ENCODE measurements around the gene NAA50.

Gene NAA50

DNA sequence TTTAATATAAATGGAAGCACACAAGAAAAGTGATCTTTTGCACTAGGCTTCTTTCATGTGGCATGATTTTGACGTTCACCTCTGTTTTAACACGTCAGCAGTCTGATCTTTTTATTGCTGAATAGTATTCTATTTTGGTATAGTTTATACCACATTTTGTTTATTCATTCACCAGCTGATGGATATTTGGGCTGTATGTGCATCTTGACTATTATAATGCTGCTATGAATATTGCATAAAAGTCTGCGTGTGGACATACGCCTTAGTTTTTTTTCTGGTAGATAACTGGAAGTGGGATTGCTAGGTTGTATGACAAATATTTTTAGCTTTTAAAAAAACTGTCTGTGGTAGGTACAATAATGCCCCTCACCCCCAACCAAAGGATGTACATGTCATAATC lies 14.4 kb downstream of the NAA50 start:
- no peaks in the 10 kb centered on the region for H3K27me3 ChIP-seq (ENCODE audit: control insufficient read depth in 3 of 3, insufficient read depth in 3 of 3, low read depth in 1 of 3, low read length in 3 of 3)
- no peak overlapping the region for H3K4ac ChIP-seq (ENCODE audit: low read length)
- H2AK5ac ChIP-seq (ENCODE audit: low read depth, low read length), result no peak overlapping the region
- no peaks in the 10 kb centered on the region for H3K9me3 ChIP-seq (replicated peaks in 1 of 2; ENCODE audit: control insufficient read depth in 2 of 2, insufficient read depth in 1 of 2, low read depth in 1 of 2, low read length in 2 of 2)
- H3K23ac ChIP-seq (ENCODE audit: low read depth, low read length, poor library complexity), result no peak overlapping the region
- H3K4me3 ChIP-seq (ENCODE audit: low read length in 2 of 2), result no peak overlapping the region
- H3K27ac ChIP-seq (replicated peaks; ENCODE audit: low read length), result no peak overlapping the region
- no peak for DNase-seq (ENCODE audit: low spot score)
- H2BK120ac ChIP-seq (ENCODE audit: low read depth, low read length), result no peak overlapping the region
- H3K36me3 ChIP-seq (replicated peaks in 1 of 2; ENCODE audit: control insufficient read depth in 2 of 2, insufficient read depth in 2 of 2, low read length in 2 of 2), result peaks cover 2 to 68% of the 10 kb centered on the region in 2 donors
- H2AFZ ChIP-seq (ENCODE audit: low read length), result no peak overlapping the region
- H3K79me1 ChIP-seq (ENCODE audit: low read depth, low read length), result peaks cover 5% of the 10 kb centered on the region
- H3K4me2 ChIP-seq (ENCODE audit: insufficient read depth, low read length, poor library complexity, severe bottlenecking), result no peak overlapping the region
- H3K9ac ChIP-seq (ENCODE audit: low read depth, low read length, poor library complexity), result no peak overlapping the region
- no peaks in the 10 kb centered on the region for H3K4me1 ChIP-seq (ENCODE audit: control insufficient read depth in 2 of 2, insufficient read depth in 1 of 2, low read depth in 1 of 2, low read length in 2 of 2)
- no peak overlapping the region for H2BK15ac ChIP-seq (ENCODE audit: low read length)
- no peak overlapping the region for H4K8ac ChIP-seq (ENCODE audit: low read depth, low read length)
- no CpG with 5 or more reads among the region's 4 CpGs for WGBS, 2 donors (ENCODE audit: extremely low coverage in 2 of 2, insufficient read length in 2 of 2, insufficient replicate concordance in 1 of 2)
- no peak overlapping the region for H2BK5ac ChIP-seq (ENCODE audit: low read length)
- H4K91ac ChIP-seq (ENCODE audit: low read depth, low read length, poor library complexity), result no peak overlapping the region
- H3K18ac ChIP-seq (ENCODE audit: low read length), result no peak overlapping the region
- no peak overlapping the region for H2BK12ac ChIP-seq (ENCODE audit: low read length)
- no peak overlapping the region for H3K14ac ChIP-seq (ENCODE audit: low read length)

GRCh38 chr3:113730550-113730949 lies 15.5 kb downstream of the NAA50 start:
- H4K91ac ChIP-seq (ENCODE audit: low read depth, low read length, poor library complexity), result no peak overlapping the region
- H2BK5ac ChIP-seq (ENCODE audit: low read length), result no peak overlapping the region
- H3K4me2 ChIP-seq (ENCODE audit: insufficient read depth, low read length, poor library complexity, severe bottlenecking), result no peak overlapping the region
- no peak overlapping the region for H2BK15ac ChIP-seq (ENCODE audit: low read length)
- H2AFZ ChIP-seq (ENCODE audit: low read length), result no peak overlapping the region
- no peak overlapping the region for H2AK5ac ChIP-seq (ENCODE audit: low read depth, low read length)
- no peak overlapping the region for H3K9ac ChIP-seq (ENCODE audit: low read depth, low read length, poor library complexity)
- no peak overlapping the region for H3K4me3 ChIP-seq (ENCODE audit: low read length in 2 of 2)
- no peak overlapping the region for H2BK120ac ChIP-seq (ENCODE audit: low read depth, low read length)
- no CpG with 5 or more reads among the region's 1 CpG for WGBS, 2 donors (ENCODE audit: extremely low coverage in 2 of 2, insufficient read length in 2 of 2, insufficient replicate concordance in 1 of 2)
- H4K8ac ChIP-seq (ENCODE audit: low read depth, low read length), result no peak overlapping the region
- no peak overlapping the region for H3K14ac ChIP-seq (ENCODE audit: low read length)
- no peak overlapping the region for H3K27ac ChIP-seq (replicated peaks; ENCODE audit: low read length)
- H3K4me1 ChIP-seq (ENCODE audit: control insufficient read depth in 2 of 2, insufficient read depth in 1 of 2, low read depth in 1 of 2, low read length in 2 of 2), result no peaks in the 10 kb centered on the region
- no peaks in the 10 kb centered on the region for H3K27me3 ChIP-seq (ENCODE audit: control insufficient read depth in 3 of 3, insufficient read depth in 3 of 3, low read depth in 1 of 3, low read length in 3 of 3)
- H2BK12ac ChIP-seq (ENCODE audit: low read length), result no peak overlapping the region
- no peak overlapping the region for H3K18ac ChIP-seq (ENCODE audit: low read length)
- H3K9me3 ChIP-seq (replicated peaks in 1 of 2; ENCODE audit: control insufficient read depth in 2 of 2, insufficient read depth in 1 of 2, low read depth in 1 of 2, low read length in 2 of 2), result no peaks in the 10 kb centered on the region
- no peak overlapping the region for H3K4ac ChIP-seq (ENCODE audit: low read length)
- no peak overlapping the region for H3K23ac ChIP-seq (ENCODE audit: low read depth, low read length, poor library complexity)
- H3K36me3 ChIP-seq (replicated peaks in 1 of 2; ENCODE audit: control insufficient read depth in 2 of 2, insufficient read depth in 2 of 2, low read length in 2 of 2), result peaks cover 2 to 74% of the 10 kb centered on the region in 2 donors
- H3K79me1 ChIP-seq (ENCODE audit: low read depth, low read length), result peaks cover 5% of the 10 kb centered on the region
- no peak for DNase-seq (ENCODE audit: low spot score)

GRCh38 chr3:113728661-113729060 lies 17.4 kb downstream of the NAA50 start:
- no peak for DNase-seq (ENCODE audit: low spot score)
- Histone ChIP-seq H3K4ac (ENCODE audit: low read length) (no peak overlapping the region), H3K9me3 (replicated peaks in 1 of 2; ENCODE audit: control insufficient read depth in 2 of 2, insufficient read depth in 1 of 2, low read depth in 1 of 2, low read length in 2 of 2) (no peaks in the 10 kb centered on the region), H3K23ac (ENCODE audit: low read depth, low read length, poor library complexity) (no peak overlapping the region), H2AK5ac (ENCODE audit: low read depth, low read length) (no peak overlapping the region), H3K4me1 (ENCODE audit: control insufficient read depth in 2 of 2, insufficient read depth in 1 of 2, low read depth in 1 of 2, low read length in 2 of 2) (no peaks in the 10 kb centered on the region), H4K91ac (ENCODE audit: low read depth, low read length, poor library complexity) (no peak overlapping the region), H4K8ac (ENCODE audit: low read depth, low read length) (no peak overlapping the region), H3K27ac (replicated peaks; ENCODE audit: low read length) (no peak overlapping the region), H2BK5ac (ENCODE audit: low read length) (no peak overlapping the region), H2BK120ac (ENCODE audit: low read depth, low read length) (no peak overlapping the region), H3K36me3 (replicated peaks in 1 of 2; ENCODE audit: control insufficient read depth in 2 of 2, insufficient read depth in 2 of 2, low read length in 2 of 2) (peaks cover 0 to 87% of the 10 kb centered on the region in 2 donors), H3K79me1 (ENCODE audit: low read depth, low read length) (peaks cover 9% of the 10 kb centered on the region), H3K4me2 (ENCODE audit: insufficient read depth, low read length, poor library complexity, severe bottlenecking) (no peak overlapping the region), H2BK12ac (ENCODE audit: low read length) (no peak overlapping the region), H3K27me3 (ENCODE audit: control insufficient read depth in 3 of 3, insufficient read depth in 3 of 3, low read depth in 1 of 3, low read length in 3 of 3) (no peaks in the 10 kb centered on the region), H3K18ac (ENCODE audit: low read length) (no peak overlapping the region), H2BK15ac (ENCODE audit: low read length) (no peak overlapping the region), H3K14ac (ENCODE audit: low read length) (no peak overlapping the region), H3K4me3 (ENCODE audit: low read length in 2 of 2) (no peak overlapping the region), H3K9ac (ENCODE audit: low read depth, low read length, poor library complexity) (no peak overlapping the region), H2AFZ (ENCODE audit: low read length) (no peak overlapping the region)
- no CpG with 5 or more reads among the region's 2 CpGs for WGBS, 2 donors (ENCODE audit: extremely low coverage in 2 of 2, insufficient read length in 2 of 2, insufficient replicate concordance in 1 of 2)

DNA sequence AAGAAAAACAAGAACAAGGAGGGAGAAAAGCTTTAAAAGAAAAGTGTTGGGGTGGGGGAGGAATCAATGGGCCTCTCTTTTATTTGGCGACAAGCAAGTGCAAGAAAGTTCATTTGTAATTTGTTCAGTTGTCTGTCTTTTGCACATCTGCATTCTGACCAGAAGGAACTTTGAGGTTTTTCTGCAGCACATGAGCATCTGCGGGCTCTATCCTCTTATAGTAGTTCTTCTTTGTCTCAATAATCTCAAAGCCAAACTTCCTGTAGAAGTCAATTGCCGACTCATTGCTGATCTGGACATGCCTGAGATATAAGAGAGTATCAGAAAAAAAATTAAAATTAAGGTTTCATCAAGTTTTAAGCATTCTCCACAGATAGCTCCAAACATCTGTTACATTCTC lies 24.4 kb downstream of the NAA50 start:
- peaks cover 8 to 95% of the 10 kb centered on the region in 2 donors for H3K36me3 ChIP-seq (replicated peaks in 1 of 2; ENCODE audit: control insufficient read depth in 2 of 2, insufficient read depth in 2 of 2, low read length in 2 of 2)
- WGBS, 2 donors (ENCODE audit: extremely low coverage in 2 of 2, insufficient read length in 2 of 2, insufficient replicate concordance in 1 of 2), result no CpG with 5 or more reads among the region's 3 CpGs
- no peak overlapping the region for H2BK5ac ChIP-seq (ENCODE audit: low read length)
- no peak overlapping the region for H3K4me2 ChIP-seq (ENCODE audit: insufficient read depth, low read length, poor library complexity, severe bottlenecking)
- H3K14ac ChIP-seq (ENCODE audit: low read length), result no peak overlapping the region
- no peak for DNase-seq (ENCODE audit: low spot score)
- H3K79me1 ChIP-seq (ENCODE audit: low read depth, low read length), result peaks cover 4% of the 10 kb centered on the region
- no peak overlapping the region for H3K9ac ChIP-seq (ENCODE audit: low read depth, low read length, poor library complexity)
- H4K8ac ChIP-seq (ENCODE audit: low read depth, low read length), result no peak overlapping the region
- no peak overlapping the region for H3K4ac ChIP-seq (ENCODE audit: low read length)
- H2BK15ac ChIP-seq (ENCODE audit: low read length), result no peak overlapping the region
- H3K23ac ChIP-seq (ENCODE audit: low read depth, low read length, poor library complexity), result no peak overlapping the region
- H3K27ac ChIP-seq (replicated peaks; ENCODE audit: low read length), result no peak overlapping the region
- H3K4me3 ChIP-seq (ENCODE audit: low read length in 2 of 2), result no peak overlapping the region
- H3K27me3 ChIP-seq (ENCODE audit: control insufficient read depth in 3 of 3, insufficient read depth in 3 of 3, low read depth in 1 of 3, low read length in 3 of 3), result no peaks in the 10 kb centered on the region
- no peak overlapping the region for H2BK12ac ChIP-seq (ENCODE audit: low read length)
- no peak overlapping the region for H2AFZ ChIP-seq (ENCODE audit: low read length)
- peaks cover 0 to 2% of the 10 kb centered on the region in 2 donors for H3K9me3 ChIP-seq (replicated peaks in 1 of 2; ENCODE audit: control insufficient read depth in 2 of 2, insufficient read depth in 1 of 2, low read depth in 1 of 2, low read length in 2 of 2)
- no peaks in the 10 kb centered on the region for H3K4me1 ChIP-seq (ENCODE audit: control insufficient read depth in 2 of 2, insufficient read depth in 1 of 2, low read depth in 1 of 2, low read length in 2 of 2)
- no peak overlapping the region for H3K18ac ChIP-seq (ENCODE audit: low read length)
- H2AK5ac ChIP-seq (ENCODE audit: low read depth, low read length), result no peak overlapping the region
- no peak overlapping the region for H2BK120ac ChIP-seq (ENCODE audit: low read depth, low read length)
- H4K91ac ChIP-seq (ENCODE audit: low read depth, low read length, poor library complexity), result no peak overlapping the region

All from neuronal stem cell (in vitro differentiated cells).